ENCODE measurements around the gene CFB. TPM values are rescaled to one million over a fixed set of nuclear protein-coding genes. Genes with fewer than 3 reads are reported as not detected.

The CFB gene
- total and polyA plus RNA-seq, 2 of the 13 experiments (the other 11 are each of a cell fraction or from before 2014, with no cell fraction given), result 171 to 513 TPM

DNA sequence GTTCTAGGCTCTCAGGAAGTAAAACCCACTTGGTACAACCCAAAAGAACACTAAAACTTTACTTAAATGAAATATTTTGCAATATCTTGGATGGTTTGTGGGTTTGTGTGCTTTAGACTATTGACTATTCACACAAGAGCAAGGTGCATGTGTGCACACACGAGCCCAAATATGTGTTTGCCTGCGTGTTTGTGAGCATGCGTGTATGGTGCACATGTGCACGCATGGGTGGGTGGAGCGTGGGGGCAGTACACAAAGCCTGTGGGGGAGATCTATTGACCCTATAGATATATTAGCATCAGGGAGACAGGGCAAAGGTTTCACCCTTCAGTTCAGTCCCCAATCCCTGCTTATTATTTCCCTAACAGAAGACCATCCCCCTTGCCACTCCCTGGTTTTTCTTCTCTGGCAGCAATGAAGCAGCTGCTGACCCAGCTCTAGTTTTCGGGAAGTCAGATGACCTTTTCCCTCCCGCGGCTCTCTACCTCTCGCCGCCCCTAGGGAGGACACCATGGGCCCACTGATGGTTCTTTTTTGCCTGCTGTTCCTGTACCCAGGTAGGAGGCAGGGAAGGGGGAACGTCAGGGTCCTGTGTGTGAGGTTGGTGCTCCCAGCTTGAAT, 18.5 kb upstream of the CFB start, which contains the start of gene C2 (continued):
- TF ChIP-seq, protein P1, sequence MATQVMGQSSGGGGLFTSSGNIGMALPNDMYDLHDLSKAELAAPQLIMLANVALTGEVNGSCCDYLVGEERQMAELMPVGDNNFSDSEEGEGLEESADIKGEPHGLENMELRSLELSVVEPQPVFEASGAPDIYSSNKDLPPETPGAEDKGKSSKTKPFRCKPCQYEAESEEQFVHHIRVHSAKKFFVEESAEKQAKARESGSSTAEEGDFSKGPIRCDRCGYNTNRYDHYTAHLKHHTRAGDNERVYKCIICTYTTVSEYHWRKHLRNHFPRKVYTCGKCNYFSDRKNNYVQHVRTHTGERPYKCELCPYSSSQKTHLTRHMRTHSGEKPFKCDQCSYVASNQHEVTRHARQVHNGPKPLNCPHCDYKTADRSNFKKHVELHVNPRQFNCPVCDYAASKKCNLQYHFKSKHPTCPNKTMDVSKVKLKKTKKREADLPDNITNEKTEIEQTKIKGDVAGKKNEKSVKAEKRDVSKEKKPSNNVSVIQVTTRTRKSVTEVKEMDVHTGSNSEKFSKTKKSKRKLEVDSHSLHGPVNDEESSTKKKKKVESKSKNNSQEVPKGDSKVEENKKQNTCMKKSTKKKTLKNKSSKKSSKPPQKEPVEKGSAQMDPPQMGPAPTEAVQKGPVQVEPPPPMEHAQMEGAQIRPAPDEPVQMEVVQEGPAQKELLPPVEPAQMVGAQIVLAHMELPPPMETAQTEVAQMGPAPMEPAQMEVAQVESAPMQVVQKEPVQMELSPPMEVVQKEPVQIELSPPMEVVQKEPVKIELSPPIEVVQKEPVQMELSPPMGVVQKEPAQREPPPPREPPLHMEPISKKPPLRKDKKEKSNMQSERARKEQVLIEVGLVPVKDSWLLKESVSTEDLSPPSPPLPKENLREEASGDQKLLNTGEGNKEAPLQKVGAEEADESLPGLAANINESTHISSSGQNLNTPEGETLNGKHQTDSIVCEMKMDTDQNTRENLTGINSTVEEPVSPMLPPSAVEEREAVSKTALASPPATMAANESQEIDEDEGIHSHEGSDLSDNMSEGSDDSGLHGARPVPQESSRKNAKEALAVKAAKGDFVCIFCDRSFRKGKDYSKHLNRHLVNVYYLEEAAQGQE (IDR thresholded peaks at IDR 0.05; ENCODE audit: borderline replicate concordance in 1 of 2, low read depth in 1 of 2, low read length in 2 of 2), result peak in 1 of 2 experiments; percentile 53; a peak in 1 of 4 replicates
- TF ChIP-seq ZFY (CRISPR knock-in tag; IDR thresholded peaks at IDR 0.05), result peak; percentile 49
- peak; percentile 83 for TF ChIP-seq ZMYM3 (CRISPR knock-in tag; IDR thresholded peaks at IDR 0.05)
- peak; percentile 46 for TF ChIP-seq XRCC5 (optimal IDR thresholded peaks at IDR 0.05; ENCODE audit: low read length)
- peak; percentile 66; the same call in 1 of the 2 replicates for TF ChIP-seq SP4 (CRISPR knock-in tag; IDR thresholded peaks at IDR 0.05)
- TF ChIP-seq ZFAT (CRISPR knock-in tag; conservative IDR thresholded peaks at IDR 0.05), result no peak
- TF ChIP-seq, protein P2, sequence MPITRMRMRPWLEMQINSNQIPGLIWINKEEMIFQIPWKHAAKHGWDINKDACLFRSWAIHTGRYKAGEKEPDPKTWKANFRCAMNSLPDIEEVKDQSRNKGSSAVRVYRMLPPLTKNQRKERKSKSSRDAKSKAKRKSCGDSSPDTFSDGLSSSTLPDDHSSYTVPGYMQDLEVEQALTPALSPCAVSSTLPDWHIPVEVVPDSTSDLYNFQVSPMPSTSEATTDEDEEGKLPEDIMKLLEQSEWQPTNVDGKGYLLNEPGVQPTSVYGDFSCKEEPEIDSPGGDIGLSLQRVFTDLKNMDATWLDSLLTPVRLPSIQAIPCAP (CRISPR knock-in tag; IDR thresholded peaks at IDR 0.05; ENCODE audit: low read depth), result no peak
- TF ChIP-seq PRPF4 (IDR thresholded peaks at IDR 0.05; ENCODE audit: low read depth, low read length, poor library complexity, severe bottlenecking), result no peak
- TF ChIP-seq CENPX (CRISPR knock-in tag; IDR thresholded peaks at IDR 0.05), result no peak
- TF ChIP-seq HNRNPUL1 (IDR thresholded peaks at IDR 0.05; ENCODE audit: low read depth, low read length), result no peak
- TF ChIP-seq, protein P3, sequence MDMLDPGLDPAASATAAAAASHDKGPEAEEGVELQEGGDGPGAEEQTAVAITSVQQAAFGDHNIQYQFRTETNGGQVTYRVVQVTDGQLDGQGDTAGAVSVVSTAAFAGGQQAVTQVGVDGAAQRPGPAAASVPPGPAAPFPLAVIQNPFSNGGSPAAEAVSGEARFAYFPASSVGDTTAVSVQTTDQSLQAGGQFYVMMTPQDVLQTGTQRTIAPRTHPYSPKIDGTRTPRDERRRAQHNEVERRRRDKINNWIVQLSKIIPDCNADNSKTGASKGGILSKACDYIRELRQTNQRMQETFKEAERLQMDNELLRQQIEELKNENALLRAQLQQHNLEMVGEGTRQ (IDR thresholded peaks at IDR 0.05; ENCODE audit: low read depth, low read length), result no peak
- TF ChIP-seq, protein P3 (CRISPR knock-in tag; IDR thresholded peaks at IDR 0.05; ENCODE audit: borderline replicate concordance), result peak; percentile 68; the same call in 1 of the 2 replicates
- TF ChIP-seq JUN (CRISPR knock-in tag; IDR thresholded peaks at IDR 0.05), result peak; percentile 74; the same call in 1 of the 2 replicates
- TF ChIP-seq GFI1 (CRISPR knock-in tag; IDR thresholded peaks at IDR 0.05; ENCODE audit: borderline replicate concordance), result 0 out of 2 replicates have a peak, but pooled peaks have one; percentile 44
- peak; percentile 88 for TF ChIP-seq FOXJ3 (CRISPR knock-in tag; IDR thresholded peaks at IDR 0.05; ENCODE audit: borderline replicate concordance)
- TF ChIP-seq ZNF569 (CRISPR knock-in tag; IDR thresholded peaks at IDR 0.05; ENCODE audit: borderline replicate concordance), result no peak; the same call in 1 of the 2 replicates
- TF ChIP-seq POLR2A (IDR thresholded peaks at IDR 0.05; ENCODE audit: insufficient read depth in 1 of 2, low read depth in 2 of 2, low read length in 2 of 2), result peak; percentile 63 to 69
- no peak for TF ChIP-seq ZNF30 (CRISPR knock-in tag; IDR thresholded peaks at IDR 0.05)
- peak; percentile 40; the same call in 1 of the 2 replicates for TF ChIP-seq ZNF790 (CRISPR knock-in tag; IDR thresholded peaks at IDR 0.05; ENCODE audit: borderline replicate concordance)
- TF ChIP-seq ASH2L (IDR thresholded peaks at IDR 0.05; ENCODE audit: insufficient read length, low read depth, low read length), result peak; percentile 45
- TF ChIP-seq SOX13 (IDR thresholded peaks at IDR 0.05), result peak; percentile 59; the same call in 1 of the 2 replicates
- peak in 1 of 2 experiments; percentile 89; a peak in 2 of 4 replicates for TF ChIP-seq SOX13 (CRISPR knock-in tag; conservative IDR thresholded peaks at IDR 0.05 in 1 of 2, IDR thresholded peaks at IDR 0.05 in 1 of 2)
- TF ChIP-seq KLF6 (CRISPR knock-in tag; IDR thresholded peaks at IDR 0.05), result peak; percentile 84
- no peak for TF ChIP-seq SMAD9 (CRISPR knock-in tag; IDR thresholded peaks at IDR 0.05)
